ENCODE results near the gene KLF2. TPM values are rescaled to one million over a fixed set of nuclear protein-coding genes. Genes with fewer than 3 reads are reported as not detected.

Gene KLF2
- total RNA-seq = 12.5 and 20.1 TPM in 2 replicates

GRCh38 chr19:16324384-16325160 is at the start of gene KLF2:
Gene KLF2, plus strand, starts transcription at chr19:16324826. Its CDS starts 98 bp downstream, at chr19:16324924.

Other genes starting within 250 kb of the KLF2 start
- gene TPM4, start 248.3 kb upstream of the KLF2 start, total RNA-seq = 1,189 and 1,287 TPM in 2 replicates
- gene RAB8A, start 212.9 kb upstream of the KLF2 start, total RNA-seq = 79.1 and 92.8 TPM in 2 replicates
- not detected in 2 replicates for gene HSH2D, start 181.1 kb upstream of the KLF2 start, total RNA-seq
- not detected in 2 replicates for gene CIB3, start 151.3 kb upstream of the KLF2 start, total RNA-seq
- gene FAM32A, start 139.4 kb upstream of the KLF2 start, total RNA-seq = 114 and 117 TPM in 2 replicates
- gene AP1M1, start 126.9 kb upstream of the KLF2 start, total RNA-seq = 71.8 and 75.0 TPM in 2 replicates
- 12.1 and 15.4 TPM in 2 replicates for gene EPS15L1, start 147.1 kb downstream of the KLF2 start, total RNA-seq
- gene CALR3, start 171.3 kb downstream of the KLF2 start, total RNA-seq = 0.39 TPM in 1 of 2 replicates, not detected in the other
- 7.3 and 7.9 TPM in 2 replicates for gene C19orf44, start 171.6 kb downstream of the KLF2 start, total RNA-seq
- gene CHERP, start 217.6 kb downstream of the KLF2 start, total RNA-seq = 4.9 and 5.9 TPM in 2 replicates
- 38.4 and 42.0 TPM in 2 replicates for gene SLC35E1, start 247.6 kb downstream of the KLF2 start, total RNA-seq